ENCODE results near the gene DDI1. TPM values are rescaled to one million over a fixed set of nuclear protein-coding genes. Genes with fewer than 3 reads are reported as not detected.

Gene DDI1
- not detected in 2 replicates for total RNA-seq (2022)
- Bru-seq, nascent RNA: not detected
- not detected for BruChase-seq, experiment 1, labeled RNA remaining after a 6-hour chase
- BruChase-seq, experiment 2, labeled RNA remaining after a 2-hour chase: not detected
- long read RNA-seq: 0 reads

DNA sequence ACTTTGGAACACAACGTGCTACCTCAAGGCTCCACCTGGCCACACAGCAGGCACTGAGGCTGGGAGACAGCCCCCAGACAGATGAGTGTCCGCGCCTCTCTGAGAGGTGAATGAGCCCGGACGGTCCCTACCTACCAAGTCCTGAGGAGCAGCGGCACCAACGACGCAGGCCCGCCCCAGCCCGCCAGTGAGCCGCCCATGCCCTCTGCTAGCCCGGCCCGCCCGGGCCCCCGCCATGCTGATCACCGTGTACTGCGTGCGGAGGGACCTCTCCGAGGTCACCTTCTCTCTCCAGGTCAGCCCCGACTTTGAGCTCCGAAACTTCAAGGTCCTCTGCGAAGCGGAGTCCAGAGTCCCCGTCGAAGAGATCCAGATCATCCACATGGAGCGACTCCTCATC, at the start of gene DDI1:
Gene DDI1, plus strand, starts transcription at position 53 of the 400 bp plus-strand sequence. Its CDS starts 183 bp downstream, at position 236.
- Mint-ChIP-seq H3K4me1 (ENCODE audit: low read depth, unreplicated experiment) (no peaks in the 10 kb centered on the region), H3K27ac (ENCODE audit: unreplicated experiment) (no peak within 1 kb of the TSS), H3K9me3 (ENCODE audit: low read depth, unreplicated experiment) (no peaks in the 10 kb centered on the region), H3K4me3 (ENCODE audit: low read depth, unreplicated experiment) (no peak within 1 kb of the TSS), H3K36me3 (ENCODE audit: insufficient read depth, unreplicated experiment) (no peaks in the 10 kb centered on the region), H3K27me3 (ENCODE audit: unreplicated experiment) (no peaks in the 10 kb centered on the region)
- intact Hi-C loops (cut with micrococcal nuclease; ENCODE audit: unreplicated experiment): no loop called here
- BruUV-seq (replicated peaks): no TSS peak
- CTCF ChIA-PET: no interaction called here
- TF ChIP-seq, protein P1, sequence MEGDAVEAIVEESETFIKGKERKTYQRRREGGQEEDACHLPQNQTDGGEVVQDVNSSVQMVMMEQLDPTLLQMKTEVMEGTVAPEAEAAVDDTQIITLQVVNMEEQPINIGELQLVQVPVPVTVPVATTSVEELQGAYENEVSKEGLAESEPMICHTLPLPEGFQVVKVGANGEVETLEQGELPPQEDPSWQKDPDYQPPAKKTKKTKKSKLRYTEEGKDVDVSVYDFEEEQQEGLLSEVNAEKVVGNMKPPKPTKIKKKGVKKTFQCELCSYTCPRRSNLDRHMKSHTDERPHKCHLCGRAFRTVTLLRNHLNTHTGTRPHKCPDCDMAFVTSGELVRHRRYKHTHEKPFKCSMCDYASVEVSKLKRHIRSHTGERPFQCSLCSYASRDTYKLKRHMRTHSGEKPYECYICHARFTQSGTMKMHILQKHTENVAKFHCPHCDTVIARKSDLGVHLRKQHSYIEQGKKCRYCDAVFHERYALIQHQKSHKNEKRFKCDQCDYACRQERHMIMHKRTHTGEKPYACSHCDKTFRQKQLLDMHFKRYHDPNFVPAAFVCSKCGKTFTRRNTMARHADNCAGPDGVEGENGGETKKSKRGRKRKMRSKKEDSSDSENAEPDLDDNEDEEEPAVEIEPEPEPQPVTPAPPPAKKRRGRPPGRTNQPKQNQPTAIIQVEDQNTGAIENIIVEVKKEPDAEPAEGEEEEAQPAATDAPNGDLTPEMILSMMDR (IDR thresholded peaks at IDR 0.05; ENCODE audit: unreplicated experiment): no peak
- DNase-seq: no peak

DNA sequence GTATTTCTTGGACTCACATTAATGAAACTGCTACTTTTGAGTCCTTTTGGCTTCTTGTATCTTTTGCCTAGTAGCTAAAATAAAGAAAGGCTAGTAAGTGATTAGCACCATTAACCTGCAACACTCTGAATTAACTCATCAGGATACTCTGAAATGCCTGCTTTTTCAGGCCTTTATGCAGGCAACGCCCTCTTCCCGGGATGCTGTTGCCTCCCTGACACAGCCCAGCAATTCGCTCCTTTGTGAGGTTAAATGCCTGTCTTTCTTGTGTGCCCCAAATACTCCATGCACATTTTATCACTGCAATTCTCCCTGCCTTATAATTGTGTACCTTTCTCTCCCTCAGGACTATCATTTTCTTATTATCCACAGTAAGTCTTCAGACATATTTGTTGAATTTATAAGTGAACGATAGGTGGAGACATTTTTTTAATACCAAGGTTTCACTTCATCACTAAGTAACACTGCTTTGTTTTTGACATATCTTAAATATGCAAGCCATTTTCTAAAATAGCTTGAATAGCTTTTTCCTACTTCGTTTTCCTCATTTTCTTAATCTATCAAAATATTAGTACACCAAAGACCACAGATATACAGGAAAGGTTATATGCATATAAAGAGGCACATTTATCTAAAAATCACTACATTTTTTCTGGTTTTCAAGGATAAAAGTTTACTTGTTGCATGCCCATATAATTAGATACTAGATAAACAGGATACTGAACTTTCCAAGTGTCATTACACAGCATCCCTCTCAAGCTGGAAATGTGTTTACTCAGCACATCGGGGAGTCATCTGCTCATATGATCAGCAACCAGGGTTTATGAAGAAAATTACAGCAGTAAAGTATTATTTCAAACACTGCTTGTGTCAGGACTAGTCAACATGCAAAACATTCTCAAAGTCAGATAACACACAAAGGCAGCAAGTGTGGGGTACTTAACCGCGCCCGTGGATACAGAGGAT, 48.5 kb upstream of the DDI1 start:
- H3K4me3 Mint-ChIP-seq (ENCODE audit: low read depth, unreplicated experiment): no peak overlapping the region
- no peaks in the 10 kb centered on the region for H3K27me3 Mint-ChIP-seq (ENCODE audit: unreplicated experiment)
- H3K36me3 Mint-ChIP-seq (ENCODE audit: insufficient read depth, unreplicated experiment): no peaks in the 10 kb centered on the region
- H3K27ac Mint-ChIP-seq (ENCODE audit: unreplicated experiment): no peak overlapping the region
- H3K4me1 Mint-ChIP-seq (ENCODE audit: low read depth, unreplicated experiment): no peaks in the 10 kb centered on the region
- no peak for DNase-seq
- TF ChIP-seq, protein P1 (IDR thresholded peaks at IDR 0.05; ENCODE audit: unreplicated experiment): no peak
- intact Hi-C loops (cut with micrococcal nuclease; ENCODE audit: unreplicated experiment): no loop called here
- no TSS peak for BruUV-seq (replicated peaks)
- CTCF ChIA-PET: no interaction called here
- peaks cover 4% of the 10 kb centered on the region for H3K9me3 Mint-ChIP-seq (ENCODE audit: low read depth, unreplicated experiment)

DNA sequence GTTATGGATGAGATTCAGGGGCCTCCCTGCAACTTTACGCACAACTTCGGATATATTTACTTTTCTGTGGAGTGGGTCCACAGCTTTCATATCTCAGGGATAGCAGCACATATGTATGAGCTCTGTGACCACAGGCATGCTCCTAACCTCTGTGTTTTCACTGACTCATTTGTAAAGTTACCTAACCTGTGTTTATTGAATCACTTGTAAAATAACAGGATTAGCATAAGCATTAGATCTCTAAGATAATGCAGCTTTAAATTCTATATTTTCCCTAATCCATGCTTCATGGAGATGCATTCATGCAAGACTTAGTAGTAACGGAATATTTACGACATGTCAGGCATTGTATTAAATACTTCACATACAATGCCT, 47.9 kb upstream of the DDI1 start:
- Mint-ChIP-seq H3K4me1 (ENCODE audit: low read depth, unreplicated experiment) (no peaks in the 10 kb centered on the region), H3K27me3 (ENCODE audit: unreplicated experiment) (no peaks in the 10 kb centered on the region), H3K36me3 (ENCODE audit: insufficient read depth, unreplicated experiment) (no peaks in the 10 kb centered on the region), H3K9me3 (ENCODE audit: low read depth, unreplicated experiment) (peaks cover 4% of the 10 kb centered on the region), H3K4me3 (ENCODE audit: low read depth, unreplicated experiment) (no peak overlapping the region), H3K27ac (ENCODE audit: unreplicated experiment) (no peak overlapping the region)
- no TSS peak for BruUV-seq (replicated peaks)
- no peak for DNase-seq
- intact Hi-C loops (cut with micrococcal nuclease; ENCODE audit: unreplicated experiment): no loop called here
- CTCF ChIA-PET: no interaction called here
- TF ChIP-seq, protein P1 (IDR thresholded peaks at IDR 0.05; ENCODE audit: unreplicated experiment): no peak

DNA sequence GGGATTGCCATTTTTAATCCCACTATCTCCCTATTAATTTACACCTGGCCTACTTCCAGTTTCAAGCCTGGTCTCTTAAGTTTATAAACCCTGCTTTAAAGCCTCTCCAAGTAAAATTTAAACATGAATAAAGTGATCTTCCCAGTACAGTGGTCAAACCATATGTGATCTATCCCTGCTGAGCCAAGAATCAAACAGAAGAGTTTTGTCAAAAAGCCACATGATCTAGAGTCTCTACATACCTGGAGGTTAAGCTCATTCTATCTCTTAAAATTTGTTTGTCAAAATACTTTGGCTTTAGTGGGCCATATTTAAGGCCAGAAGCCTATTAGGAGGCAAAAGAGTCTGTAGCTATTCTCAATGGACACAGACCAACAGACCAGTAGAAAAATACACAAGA, 42.9 kb upstream of the DDI1 start:
- intact Hi-C loops (cut with micrococcal nuclease; ENCODE audit: unreplicated experiment): no loop called here
- CTCF ChIA-PET: interaction anchor here (0.9 kb wide), 1 partner anchor 42 kb away, joined by 3 read pairs; no protein-coding TSS in a partner anchor
- Mint-ChIP-seq H3K27me3 (ENCODE audit: unreplicated experiment) (no peaks in the 10 kb centered on the region), H3K9me3 (ENCODE audit: low read depth, unreplicated experiment) (no peaks in the 10 kb centered on the region), H3K4me1 (ENCODE audit: low read depth, unreplicated experiment) (no peaks in the 10 kb centered on the region), H3K27ac (ENCODE audit: unreplicated experiment) (no peak overlapping the region), H3K4me3 (ENCODE audit: low read depth, unreplicated experiment) (no peak overlapping the region), H3K36me3 (ENCODE audit: insufficient read depth, unreplicated experiment) (no peaks in the 10 kb centered on the region)
- BruUV-seq (replicated peaks): no TSS peak
- TF ChIP-seq, protein P1 (IDR thresholded peaks at IDR 0.05; ENCODE audit: unreplicated experiment): no peak
- no peak for DNase-seq
